Measurements from ENCODE around the gene SLAMF1. TPM values are rescaled to one million over a fixed set of nuclear protein-coding genes. Genes with fewer than 3 reads are reported as not detected.

SLAMF1 gene
- total RNA-seq, 4 donors from 2014 or later = 1.1 to 2.2 (median 1.7) TPM; not detected in 1

GRCh38 chr1:160623227-160623633 is 23.6 kb downstream of the SLAMF1 start:
- Histone ChIP-seq H3K4me1 (peaks cover 0 to 3% (median 0%) of the 10 kb centered on the region in 3 donors), H3K9me3 (no peaks in the 10 kb centered on the region), H3K4me3 (no peak overlapping the region), H3K27me3 (no peaks in the 10 kb centered on the region), H3K27ac (peak overlapping the region in 1 of 4 donors; percentile 21), H3K36me3 (no peaks in the 10 kb centered on the region)
- intact Hi-C loops (cut with DNase I) = no loop called here
- WGBS, 2 donors = 51 to 57% methylated on average over 3 of the region's 3 CpGs
- TF ChIP-seq CTCF (IDR thresholded peaks at IDR 0.05) = no peak
- TF ChIP-seq POLR2A (IDR thresholded peaks at IDR 0.05) = no peak
- no peak for DNase-seq

GRCh38 chr1:160622501-160623226 is 24.2 kb downstream of the SLAMF1 start:
- TF ChIP-seq CTCF (IDR thresholded peaks at IDR 0.05) (no peak), POLR2A (IDR thresholded peaks at IDR 0.05) (no peak)
- 69 to 74% methylated on average over 5 of the region's 5 CpGs for WGBS, 2 donors
- Histone ChIP-seq H3K27ac (peak overlapping the region in 1 of 4 donors; percentile 21), H3K4me3 (no peak overlapping the region), H3K27me3 (no peaks in the 10 kb centered on the region), H3K36me3 (no peaks in the 10 kb centered on the region), H3K4me1 (peaks cover 0 to 3% (median 0%) of the 10 kb centered on the region in 3 donors), H3K9me3 (no peaks in the 10 kb centered on the region)
- no peak for DNase-seq
- intact Hi-C loops (cut with DNase I) = no loop called here

GRCh38 chr1:160621633-160622413 is 25.0 kb downstream of the SLAMF1 start:
- Histone ChIP-seq H3K4me3 (no peak overlapping the region), H3K27me3 (no peaks in the 10 kb centered on the region), H3K4me1 (peaks cover 0 to 3% (median 0%) of the 10 kb centered on the region in 3 donors), H3K36me3 (no peaks in the 10 kb centered on the region), H3K27ac (no peak overlapping the region), H3K9me3 (no peaks in the 10 kb centered on the region)
- intact Hi-C loops (cut with DNase I) = no loop called here
- DNase-seq = no peak
- TF ChIP-seq CTCF (IDR thresholded peaks at IDR 0.05) = no peak
- TF ChIP-seq POLR2A (IDR thresholded peaks at IDR 0.05) = no peak
- WGBS, 2 donors = 57 to 67% methylated on average over 8 of the region's 8 CpGs

DNA sequence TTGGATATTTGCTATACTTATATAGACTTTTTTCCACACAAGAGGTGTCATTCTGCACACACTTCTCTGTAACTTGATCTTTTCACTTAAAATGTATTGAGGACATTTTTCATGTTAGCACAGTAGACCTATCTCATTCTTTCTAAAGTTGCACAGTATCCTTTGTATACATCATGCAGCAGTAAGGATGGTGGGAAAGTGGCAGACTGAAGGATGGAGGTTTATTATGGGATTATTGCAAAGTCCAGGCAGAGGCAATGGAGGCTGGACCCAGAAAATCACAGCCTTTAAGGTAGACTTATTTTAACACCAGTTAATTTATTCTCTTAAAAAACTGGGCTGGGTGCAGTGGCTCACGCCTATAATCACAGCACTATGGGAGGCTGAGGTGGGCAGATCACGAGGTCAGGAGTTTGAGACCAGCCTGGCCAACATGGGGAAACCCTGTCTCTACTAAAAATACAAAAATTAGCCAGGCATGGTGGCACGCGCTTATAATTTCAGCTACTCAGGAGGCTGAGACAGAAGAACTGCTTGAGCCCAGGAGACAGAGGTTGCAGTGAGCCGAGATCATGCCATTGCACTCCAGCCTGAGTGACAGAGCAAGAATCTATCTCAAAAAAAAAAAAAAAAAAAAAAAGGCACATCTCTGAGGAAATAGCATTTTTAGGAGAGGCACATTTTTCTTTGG is 25.8 kb downstream of the SLAMF1 start:
- intact Hi-C loops (cut with DNase I) = no loop called here
- no peak for DNase-seq
- TF ChIP-seq POLR2A (IDR thresholded peaks at IDR 0.05) = no peak
- TF ChIP-seq CTCF (IDR thresholded peaks at IDR 0.05) = no peak

More for the DNA sequence above, 25.8 kb downstream of the SLAMF1 start:
- Histone ChIP-seq H3K9me3 (no peaks in the 10 kb centered on the region), H3K4me3 (no peak overlapping the region), H3K4me1 (no peaks in the 10 kb centered on the region), H3K27me3 (no peaks in the 10 kb centered on the region), H3K36me3 (no peaks in the 10 kb centered on the region), H3K27ac (no peak overlapping the region)
- WGBS, 2 donors = 72 to 82% methylated on average over 3 to 5 of the region's 5 CpGs
